SK-N-SH treated with all-trans-retinoic acid at 6 μM for 48 hours (cell line): ENCODE measurements around the gene CBLB.

Experiments
- ATAC-seq: fragments of 200-7000 bp; cut with Tn5 transposase; 3 replicates; pipeline ENCODE4 v1.9.1; 2020; ENCODE audit warnings: mild to moderate bottlenecking, moderate library complexity
- ARNTL ChIP-seq: fragments of 450-650 bp; formaldehyde crosslinking; IDR thresholded peaks from 2 replicates; pipeline ENCODE4 v1.5.0; 2020; ENCODE audit warnings: low read depth, mild to moderate bottlenecking, moderate library complexity, borderline replicate concordance
- BACH2 ChIP-seq: fragments of 250-450 bp; sonication (Bioruptor Pico); IDR thresholded peaks from 2 replicates; pipeline ENCODE4 v1.9.0; 2021; ENCODE audit warnings: mild to moderate bottlenecking, borderline replicate concordance
- CSRNP3 ChIP-seq: fragments of 250-450 bp; sonication (Bioruptor Pico); IDR thresholded peaks from 2 replicates; pipeline ENCODE4 v1.5.1; 2021; ENCODE audit warnings: mild to moderate bottlenecking, moderate library complexity
- ESRRG ChIP-seq: fragments of 250-450 bp; sonication (Bioruptor Pico); IDR thresholded peaks from 2 replicates; pipeline ENCODE4 v1.6.1; 2021; ENCODE audit warnings: mild to moderate bottlenecking
- GLIS3 ChIP-seq: fragments of 250-450 bp; sonication (Bioruptor Pico); IDR thresholded peaks from 2 replicates; pipeline ENCODE4 v1.5.0; 2020; ENCODE audit warnings: mild to moderate bottlenecking, moderate library complexity
- ISL1 ChIP-seq: fragments of 250-450 bp; sonication (Bioruptor Pico); IDR thresholded peaks from 2 replicates; pipeline ENCODE4 v2.1.2; 2022; ENCODE audit warnings: mild to moderate bottlenecking, moderate library complexity
- OSR1 ChIP-seq: fragments of 250-450 bp; sonication (Bioruptor Pico); IDR thresholded peaks from 2 replicates; pipeline ENCODE4 v1.8.0; 2022; ENCODE audit warnings: moderate library complexity, mild to moderate bottlenecking, inconsistent platforms
- POU6F1 ChIP-seq: fragments of 250-450 bp; sonication (Bioruptor Pico); IDR thresholded peaks from 2 replicates; pipeline ENCODE4 v1.8.0; 2021; ENCODE audit warnings: low read depth, mild to moderate bottlenecking, moderate library complexity, borderline replicate concordance
- PPARA ChIP-seq: fragments of 250-450 bp; sonication (Bioruptor Pico); IDR thresholded peaks from 2 replicates; pipeline ENCODE4 v1.5.0; 2020; ENCODE audit warnings: mild to moderate bottlenecking, borderline replicate concordance
- RARB ChIP-seq: fragments of 250-450 bp; sonication (Bioruptor Pico); IDR thresholded peaks from 2 replicates; pipeline ENCODE4 v1.8.0; 2021; ENCODE audit warnings: mild to moderate bottlenecking, moderate library complexity
- SNAI2 ChIP-seq: fragments of 250-450 bp; sonication (Bioruptor Pico); IDR thresholded peaks from 2 replicates; pipeline ENCODE4 v1.5.0; 2020; ENCODE audit warnings: mild to moderate bottlenecking, moderate library complexity
- TOX ChIP-seq: fragments of 250-450 bp; sonication (Bioruptor Pico); IDR thresholded peaks from 2 replicates; pipeline ENCODE4 v1.8.0; 2021; ENCODE audit warnings: mild to moderate bottlenecking, moderate library complexity, borderline replicate concordance
- TSHZ2 ChIP-seq: fragments of 250-450 bp; sonication (Bioruptor Pico); IDR thresholded peaks from 2 replicates; pipeline ENCODE4 v1.5.0; 2020; ENCODE audit warnings: mild to moderate bottlenecking, moderate library complexity
- ZC3H10 ChIP-seq: fragments of 250-450 bp; sonication (Bioruptor Pico); IDR thresholded peaks from 2 replicates; pipeline ENCODE4 v1.5.1; 2021; ENCODE audit warnings: mild to moderate bottlenecking, moderate library complexity
- ZFP3 ChIP-seq: fragments of 250-450 bp; sonication (Bioruptor Pico); IDR thresholded peaks from 2 replicates; pipeline ENCODE4 v1.5.0; 2020; ENCODE audit warnings: mild to moderate bottlenecking, moderate library complexity
- ZFP30 ChIP-seq: fragments of 450-650 bp; formaldehyde crosslinking; IDR thresholded peaks from 2 replicates; pipeline ENCODE4 v1.5.0; 2022; ENCODE audit warnings: mild to moderate bottlenecking, moderate library complexity
- ZNF565 ChIP-seq: fragments of 450-650 bp; formaldehyde crosslinking; conservative IDR thresholded peaks from 2 replicates; pipeline ENCODE4 v1.5.0; 2020; ENCODE audit warnings: low read depth, mild to moderate bottlenecking, moderate library complexity
- ZNF8 ChIP-seq: fragments of 450-650 bp; formaldehyde crosslinking; IDR thresholded peaks from 2 replicates; pipeline ENCODE4 v1.5.0; 2020; ENCODE audit warnings: mild to moderate bottlenecking, moderate library complexity
- TF ChIP-seq, protein P1 (sequence below): fragments of 250-450 bp; sonication (Bioruptor Pico); IDR thresholded peaks from 2 replicates; pipeline ENCODE4 v1.8.0; 2020; ENCODE audit warnings: mild to moderate bottlenecking, moderate library complexity, borderline replicate concordance

The CBLB gene

GRCh38 chr3:105860641-105861040, 8.2 kb downstream of the CBLB start (continued):
- TF ChIP-seq, protein P1, sequence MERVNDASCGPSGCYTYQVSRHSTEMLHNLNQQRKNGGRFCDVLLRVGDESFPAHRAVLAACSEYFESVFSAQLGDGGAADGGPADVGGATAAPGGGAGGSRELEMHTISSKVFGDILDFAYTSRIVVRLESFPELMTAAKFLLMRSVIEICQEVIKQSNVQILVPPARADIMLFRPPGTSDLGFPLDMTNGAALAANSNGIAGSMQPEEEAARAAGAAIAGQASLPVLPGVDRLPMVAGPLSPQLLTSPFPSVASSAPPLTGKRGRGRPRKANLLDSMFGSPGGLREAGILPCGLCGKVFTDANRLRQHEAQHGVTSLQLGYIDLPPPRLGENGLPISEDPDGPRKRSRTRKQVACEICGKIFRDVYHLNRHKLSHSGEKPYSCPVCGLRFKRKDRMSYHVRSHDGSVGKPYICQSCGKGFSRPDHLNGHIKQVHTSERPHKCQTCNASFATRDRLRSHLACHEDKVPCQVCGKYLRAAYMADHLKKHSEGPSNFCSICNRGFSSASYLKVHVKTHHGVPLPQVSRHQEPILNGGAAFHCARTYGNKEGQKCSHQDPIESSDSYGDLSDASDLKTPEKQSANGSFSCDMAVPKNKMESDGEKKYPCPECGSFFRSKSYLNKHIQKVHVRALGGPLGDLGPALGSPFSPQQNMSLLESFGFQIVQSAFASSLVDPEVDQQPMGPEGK (CRISPR knock-in tag), result no peak
- TF ChIP-seq SNAI2 (CRISPR knock-in tag) (no peak), ISL1 (CRISPR knock-in tag) (no peak), PPARA (CRISPR knock-in tag) (no peak), ARNTL (CRISPR knock-in tag) (no peak)
- TF ChIP-seq, all 23 proteins: peak for 0

DNA sequence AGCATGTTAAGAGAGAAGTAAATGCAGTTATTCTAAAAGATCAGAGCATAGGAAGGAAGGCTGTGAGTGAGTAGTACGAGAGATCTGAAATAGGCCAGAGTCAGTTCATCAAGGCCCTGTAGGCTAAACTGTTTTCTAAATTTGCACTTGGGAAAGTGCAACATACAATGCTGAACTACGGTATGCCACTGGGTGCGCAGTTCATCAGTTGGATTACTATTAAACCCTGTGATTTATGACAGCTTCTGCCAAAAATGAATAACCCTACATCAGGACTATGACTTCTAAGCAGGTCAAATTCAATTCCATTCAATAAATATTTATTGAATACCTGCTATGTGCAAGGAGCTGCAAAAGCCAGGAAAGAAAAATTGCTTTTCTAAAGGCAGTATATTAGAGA, 10.8 kb downstream of the CBLB start:
- TF ChIP-seq CSRNP3 (CRISPR knock-in tag), result no peak
- TF ChIP-seq OSR1, result no peak
- TF ChIP-seq BACH2 (CRISPR knock-in tag), result no peak

GRCh38 chr3:105857601-105858000, 11.2 kb downstream of the CBLB start:
- ATAC-seq, result no peak
- TF ChIP-seq OSR1 (no peak), ZNF565 (CRISPR knock-in tag) (no peak), GLIS3 (CRISPR knock-in tag) (no peak), SNAI2 (CRISPR knock-in tag) (no peak), ISL1 (CRISPR knock-in tag) (no peak), ZFP30 (CRISPR knock-in tag) (no peak), RARB (CRISPR knock-in tag) (no peak), ZNF8 (CRISPR knock-in tag) (no peak)
- TF ChIP-seq, protein P1 (CRISPR knock-in tag), result no peak

More for the DNA sequence above, 10.8 kb downstream of the CBLB start:
- no peak for ATAC-seq

DNA sequence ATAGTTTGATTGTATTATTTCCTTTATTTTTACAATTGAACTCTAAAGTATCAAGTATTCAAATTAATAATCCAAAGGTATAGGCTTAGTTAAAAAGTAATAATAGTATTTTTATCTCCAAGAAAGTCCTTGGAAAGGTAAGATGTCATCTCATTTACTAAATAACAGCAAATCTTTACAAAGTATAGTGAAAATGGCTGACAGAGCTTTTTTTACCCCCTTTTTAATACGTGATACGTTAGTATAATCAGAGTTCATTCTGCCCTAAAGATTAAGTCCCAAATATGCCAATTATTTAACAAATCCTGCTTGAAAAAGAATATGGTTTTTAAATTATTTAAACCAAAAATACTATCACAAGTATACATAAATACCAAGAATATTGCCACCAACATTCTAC, 12.2 kb downstream of the CBLB start:
- TF ChIP-seq ZC3H10 (CRISPR knock-in tag) (no peak), SNAI2 (CRISPR knock-in tag) (no peak), ESRRG (no peak), CSRNP3 (CRISPR knock-in tag) (no peak), ARNTL (CRISPR knock-in tag) (no peak), TOX (CRISPR knock-in tag) (no peak), RARB (CRISPR knock-in tag) (no peak), ZNF565 (CRISPR knock-in tag) (no peak), ZFP3 (CRISPR knock-in tag) (no peak), GLIS3 (CRISPR knock-in tag) (no peak), BACH2 (CRISPR knock-in tag) (no peak), ZFP30 (CRISPR knock-in tag) (no peak), ZNF8 (CRISPR knock-in tag) (no peak), POU6F1 (no peak), TSHZ2 (CRISPR knock-in tag) (no peak), OSR1 (no peak)
- no peak for ATAC-seq
